HCT116 (cell line): ENCODE results near the gene CACNA1C. TPM values are rescaled to one million over a fixed set of nuclear protein-coding genes. Genes with fewer than 3 reads are reported as not detected.

Experiments used
- ATAC-seq: fragments of 200-7000 bp; cut with Tn5 transposase; 2 replicates; pipeline ENCODE4 v1.9.1; 2020; ENCODE audit warnings: mild to moderate bottlenecking, moderate library complexity
- BruUV-seq: library from RNA; stranded (reverse); fragments of 400-500 nt; replicated peaks from 2 replicates; lab custom pipeline; 2021; lab: Mats Ljungman, UMichigan
- CTCF ChIA-PET: fragments of 300-600 bp; sonication (Branson Sonifier 250); formaldehyde crosslinking; loops from one replicate; lab custom pipeline; 2021; ENCODE audit warnings: antibody characterized with exemption; lab: Charles Lee
- POLR2A ChIA-PET: fragments of 300-600, 350-600 bp; sonication (Branson Sonifier 250); formaldehyde crosslinking; loops from one replicate; lab custom pipeline; 2021; ENCODE audit warnings: antibody characterized with exemption; lab: Charles Lee
- RAD21 ChIA-PET, 2 experiments: fragments of 300-600 bp; sonication (Branson Sonifier 250); formaldehyde crosslinking; loops; one replicate each; lab custom pipeline; 2023; ENCODE audit warnings: low total read pairs in 2 of 2; ENCODE audit not compliant: uncharacterized antibody in 2 of 2, unreplicated experiment in 2 of 2, low non-redundant PET in 1 of 2; lab: Charles Lee
- DNase-seq: peaks from one replicate; pipeline ENCODE4 v3.0.0-alpha.2; 2010; ENCODE audit warnings: low read depth, low spot score
- H2AFZ ChIP-seq: fragments of 200-600 bp; shearing (Covaris generic), sonication (generic); 2 replicates; pipeline ENCODE4 v1.6.1; 2017; ENCODE audit warnings: low read depth, mixed run types, mixed read lengths, antibody characterized with exemption, low read length; ENCODE audit not compliant: poor library complexity, severe bottlenecking
- H3K27ac ChIP-seq: 2 replicates; pipeline ENCODE4 v1.5.1; 2012; ENCODE audit warnings: low read depth, low read length
- H3K27me3 ChIP-seq: fragments of 200-600 bp; sonication (generic); 2 replicates; pipeline ENCODE4 v1.6.1; 2016; ENCODE audit warnings: mixed run types, low read length, mixed read lengths; ENCODE audit not compliant: insufficient read depth
- H3K36me3 ChIP-seq, 2 experiments: fragments of 200-500 bp in 1 of 2; fragments of 200-600 bp in 1 of 2; sonication (Bioruptor generic) in 1 of 2; sonication (generic) in 1 of 2; 2 replicates each; pipeline versions ENCODE4 v1.5.1 to v1.6.1; 2014 to 2016; ENCODE audit warnings: low read length in 2 of 2, inconsistent platforms in 1 of 2, mixed read lengths in 1 of 2, mixed run types in 1 of 2; ENCODE audit not compliant: insufficient read depth in 2 of 2, control insufficient read depth in 1 of 2
- H3K4me1 ChIP-seq, 2 experiments: fragments of 200-600 bp in 1 of 2; sonication (generic) in 1 of 2; 2 replicates each; pipeline versions ENCODE4 v1.5.1 to v1.6.1; 2012 to 2017; ENCODE audit warnings: low read length in 2 of 2, inconsistent platforms in 1 of 2, mild to moderate bottlenecking in 1 of 2, mixed read lengths in 1 of 2, mixed run types in 1 of 2, moderate library complexity in 1 of 2; ENCODE audit not compliant: insufficient read depth in 2 of 2, control insufficient read depth in 1 of 2
- H3K4me2 ChIP-seq: fragments of 200-600 bp; sonication (generic); 2 replicates; pipeline ENCODE4 v1.6.1; 2017; ENCODE audit warnings: mixed run types, low read length, mixed read lengths
- H3K4me3 ChIP-seq, 2 experiments: fragments of 200-600 bp in 1 of 2; sonication (generic) in 1 of 2; replicated peaks in 1 of 2; 2 replicates each; pipeline ENCODE4 v1.5.1; 2011 to 2016; ENCODE audit warnings: low read length in 2 of 2, control low read depth in 1 of 2, low read depth in 1 of 2, mild to moderate bottlenecking in 1 of 2, mixed read lengths in 1 of 2, mixed run types in 1 of 2
- H3K79me2 ChIP-seq: fragments of 200-600 bp; sonication (generic); 2 replicates; pipeline ENCODE4 v1.6.1; 2017; ENCODE audit warnings: mild to moderate bottlenecking, mixed run types, low read length, moderate library complexity, mixed read lengths; ENCODE audit not compliant: insufficient read depth
- H3K9ac ChIP-seq: fragments of 200-600 bp; sonication (generic); 2 replicates; pipeline ENCODE4 v1.6.1; 2016; ENCODE audit warnings: low read length, mixed read lengths
- H3K9me2 ChIP-seq: fragments of 200-600 bp; sonication (generic), shearing (Covaris generic); 2 replicates; pipeline ENCODE4 v1.6.1; 2017; ENCODE audit warnings: mixed run types, mild to moderate bottlenecking, moderate library complexity; ENCODE audit not compliant: insufficient read depth
- H3K9me3 ChIP-seq, 2 experiments: fragments of 200-500 bp in 1 of 2; fragments of 200-600 bp in 1 of 2; sonication (Bioruptor generic) in 1 of 2; sonication (generic) in 1 of 2; 2 replicates each; pipeline ENCODE4 v1.6.1; 2014 to 2017; ENCODE audit warnings: low read length in 2 of 2, mixed read lengths in 2 of 2, inconsistent platforms in 1 of 2, low read depth in 1 of 2, mild to moderate bottlenecking in 1 of 2, mixed run types in 1 of 2, moderate library complexity in 1 of 2; ENCODE audit not compliant: control insufficient read depth in 1 of 2, insufficient read depth in 1 of 2
- H4K20me1 ChIP-seq: fragments of 200-600 bp; sonication (generic), shearing (Covaris generic); 2 replicates; pipeline ENCODE4 v1.6.1; 2017; ENCODE audit warnings: mixed run types, mild to moderate bottlenecking, moderate library complexity; ENCODE audit not compliant: insufficient read depth
- CBX3 ChIP-seq: IDR thresholded peaks from 2 replicates; pipeline ENCODE4 v1.6.1; 2012; ENCODE audit warnings: low read depth
- EZH2 ChIP-seq: fragments of 200-600 bp; sonication (generic); IDR thresholded peaks from 2 replicates; pipeline ENCODE4 v1.6.1; 2017; ENCODE audit warnings: antibody characterized with exemption, mixed run types
- JUND ChIP-seq: IDR thresholded peaks from 2 replicates; pipeline ENCODE4 v1.6.1; 2012
- POLR2A ChIP-seq: IDR thresholded peaks from 2 replicates; pipeline ENCODE4 v1.7.0; 2011; ENCODE audit warnings: borderline replicate concordance; ENCODE audit not compliant: insufficient read depth, insufficient read length; ENCODE audit errors: extremely low read depth
- POLR2AphosphoS5 ChIP-seq: IDR thresholded peaks from 2 replicates; pipeline ENCODE4 v1.6.1; 2011; ENCODE audit warnings: mild to moderate bottlenecking, low read depth, low read length, moderate library complexity
- RAD21 ChIP-seq: IDR thresholded peaks from 2 replicates; pipeline ENCODE4 v1.6.1; 2012; ENCODE audit warnings: low read depth, mild to moderate bottlenecking
- SIN3A ChIP-seq: IDR thresholded peaks from 2 replicates; pipeline ENCODE4 v1.6.1; 2012; ENCODE audit warnings: low read depth
- SP1 ChIP-seq: IDR thresholded peaks from 2 replicates; pipeline ENCODE4 v1.6.1; 2012; ENCODE audit warnings: low read depth
- SRF ChIP-seq: IDR thresholded peaks from 2 replicates; pipeline ENCODE4 v1.6.1; 2012; ENCODE audit warnings: low read depth
- TCF7L2 ChIP-seq: IDR thresholded peaks from 2 replicates; pipeline ENCODE4 v1.7.0; 2011; ENCODE audit warnings: borderline replicate concordance, inconsistent platforms; ENCODE audit not compliant: insufficient read depth, insufficient read length; ENCODE audit errors: extremely low read depth
- YY1 ChIP-seq: IDR thresholded peaks from 2 replicates; pipeline ENCODE4 v1.6.1; 2011; ENCODE audit warnings: low read length, low read depth, moderate library complexity, mild to moderate bottlenecking; ENCODE audit not compliant: insufficient replicate concordance; ENCODE audit errors: extremely low read depth
- ZBTB33 ChIP-seq: IDR thresholded peaks from 2 replicates; pipeline ENCODE4 v1.6.1; 2011; ENCODE audit warnings: mild to moderate bottlenecking, low read length, moderate library complexity; ENCODE audit not compliant: insufficient replicate concordance; ENCODE audit errors: extremely low read depth
- ZNF274 ChIP-seq: fragments of 200-500 bp; sonication (Bioruptor generic); IDR thresholded peaks from 2 replicates; pipeline ENCODE4 v1.6.1; 2014; ENCODE audit warnings: mild to moderate bottlenecking, low read depth, low read length, inconsistent platforms
- intact Hi-C: fragments of 100-400 bp; cut with micrococcal nuclease; formaldehyde crosslinking; loops from 2 replicates; pipeline ENCODE4 v1.10.0; 2022
- total RNA-seq: library from RNA; stranded (reverse); gene quantifications from one replicate; pipeline ENCODE4 v1.2.1, GENCODE V29; 2021; ENCODE audit not compliant: unreplicated experiment
- TF ChIP-seq, protein P1 (sequence below), 3 experiments: fragments of 200-600 bp in 1 of 3; sonication (generic) in 1 of 3; IDR thresholded peaks in 2 of 3; conservative IDR thresholded peaks in 1 of 3; 2 replicates each; pipeline ENCODE4 v1.5.1; 2012 to 2017; ENCODE audit warnings: low read depth in 2 of 3, low read length in 2 of 3, antibody characterized with exemption in 1 of 3, borderline replicate concordance in 1 of 3, control low read depth in 1 of 3, mild to moderate bottlenecking in 1 of 3, mixed read lengths in 1 of 3, mixed run types in 1 of 3, moderate library complexity in 1 of 3; ENCODE audit not compliant: insufficient read depth in 1 of 3
- TF ChIP-seq, protein P2 (sequence below): IDR thresholded peaks from 2 replicates; pipeline ENCODE4 v1.6.1; 2012
- TF ChIP-seq, protein P3 (sequence below): IDR thresholded peaks from 2 replicates; pipeline ENCODE4 v1.6.1; 2012; ENCODE audit warnings: low read depth

Gene CACNA1C
- total RNA-seq, 1 experiment from 2014 or later = 0.05 TPM

DNA sequence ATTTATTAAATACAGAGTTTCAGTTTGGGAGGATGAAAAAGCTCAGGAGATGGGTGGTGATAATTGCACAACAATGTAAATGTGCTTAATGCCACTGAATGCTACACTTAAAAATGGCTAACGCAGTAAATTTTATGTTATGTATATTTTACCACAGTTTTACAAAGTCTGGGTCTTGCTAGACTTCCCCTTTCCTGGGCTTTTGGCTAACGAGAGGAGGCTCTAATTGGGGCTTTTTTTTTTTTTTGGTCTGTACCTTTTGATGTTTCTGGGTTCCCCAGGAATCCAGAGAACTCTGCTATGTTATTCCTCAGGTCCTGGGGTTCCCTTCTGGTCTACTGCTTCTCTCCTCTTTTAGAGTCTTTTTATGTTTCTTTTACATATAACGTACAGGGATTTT lies 355.5 kb downstream of the CACNA1C start (continued):
- no peak for TF ChIP-seq TCF7L2
- TF ChIP-seq POLR2AphosphoS5 = no peak

DNA sequence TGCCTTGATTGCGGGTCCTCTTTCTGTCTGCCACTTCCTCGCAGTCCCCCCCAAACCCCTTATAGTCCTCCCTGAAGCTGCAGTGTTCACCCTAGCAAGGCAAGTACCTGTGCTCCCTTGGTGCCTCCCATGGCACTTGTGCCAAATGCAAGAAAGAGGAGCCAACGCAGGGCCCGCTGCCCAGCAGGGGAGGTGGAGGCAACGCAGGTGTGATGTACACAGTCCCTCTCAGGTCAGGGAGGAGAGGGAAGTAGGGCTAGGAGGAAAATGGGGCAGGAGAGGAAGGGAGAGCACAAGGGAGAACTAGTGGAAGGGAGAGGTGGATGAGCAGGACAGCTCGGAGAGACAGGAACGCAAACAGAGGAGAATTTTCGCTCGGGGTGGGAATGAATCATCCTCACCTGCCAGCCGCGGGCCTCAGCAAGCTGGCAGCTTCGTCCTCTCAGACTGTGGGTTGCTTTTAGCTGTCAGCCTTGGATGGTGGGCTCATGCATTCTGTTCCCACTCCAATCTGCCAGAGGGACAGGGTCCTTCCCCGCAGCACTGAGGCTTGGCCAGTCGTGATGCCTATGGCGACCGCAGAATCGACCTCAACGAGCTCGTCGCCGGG lies 357.0 kb downstream of the CACNA1C start:
- intact Hi-C loops = no loop called here
- H3K4me3 ChIP-seq = no peak overlapping the region
- no peak overlapping the region for H3K4me2 ChIP-seq
- no peak overlapping the region for H2AFZ ChIP-seq
- no TSS peak for BruUV-seq
- H4K20me1 ChIP-seq = no peaks in the 10 kb centered on the region
- RAD21 ChIA-PET = no interaction called here
- H3K36me3 ChIP-seq = no peaks in the 10 kb centered on the region
- no peak for DNase-seq
- H3K9ac ChIP-seq = no peak overlapping the region
- no peak for ATAC-seq
- no peak overlapping the region for H3K27ac ChIP-seq
- H3K9me3 ChIP-seq = no peaks in the 10 kb centered on the region
- POLR2A ChIA-PET = no interaction called here
- no peaks in the 10 kb centered on the region for H3K9me2 ChIP-seq
- no peaks in the 10 kb centered on the region for H3K4me1 ChIP-seq
- CTCF ChIA-PET = no interaction called here
- no peaks in the 10 kb centered on the region for H3K79me2 ChIP-seq
- TF ChIP-seq ZBTB33 (no peak), POLR2AphosphoS5 (no peak), YY1 (no peak), SIN3A (no peak), SP1 (no peak), POLR2A (no peak), CBX3 (no peak), ZNF274 (no peak), RAD21 (no peak), SRF (no peak), TCF7L2 (no peak), JUND (no peak), EZH2 (no peak)
- TF ChIP-seq, protein P1, sequence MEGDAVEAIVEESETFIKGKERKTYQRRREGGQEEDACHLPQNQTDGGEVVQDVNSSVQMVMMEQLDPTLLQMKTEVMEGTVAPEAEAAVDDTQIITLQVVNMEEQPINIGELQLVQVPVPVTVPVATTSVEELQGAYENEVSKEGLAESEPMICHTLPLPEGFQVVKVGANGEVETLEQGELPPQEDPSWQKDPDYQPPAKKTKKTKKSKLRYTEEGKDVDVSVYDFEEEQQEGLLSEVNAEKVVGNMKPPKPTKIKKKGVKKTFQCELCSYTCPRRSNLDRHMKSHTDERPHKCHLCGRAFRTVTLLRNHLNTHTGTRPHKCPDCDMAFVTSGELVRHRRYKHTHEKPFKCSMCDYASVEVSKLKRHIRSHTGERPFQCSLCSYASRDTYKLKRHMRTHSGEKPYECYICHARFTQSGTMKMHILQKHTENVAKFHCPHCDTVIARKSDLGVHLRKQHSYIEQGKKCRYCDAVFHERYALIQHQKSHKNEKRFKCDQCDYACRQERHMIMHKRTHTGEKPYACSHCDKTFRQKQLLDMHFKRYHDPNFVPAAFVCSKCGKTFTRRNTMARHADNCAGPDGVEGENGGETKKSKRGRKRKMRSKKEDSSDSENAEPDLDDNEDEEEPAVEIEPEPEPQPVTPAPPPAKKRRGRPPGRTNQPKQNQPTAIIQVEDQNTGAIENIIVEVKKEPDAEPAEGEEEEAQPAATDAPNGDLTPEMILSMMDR (IDR thresholded peaks at IDR 0.05 in 2 of 3, conservative IDR thresholded peaks at IDR 0.05 in 1 of 3; ENCODE audit: borderline replicate concordance in 1 of 3, insufficient read depth in 1 of 3, low read depth in 2 of 3, low read length in 2 of 3) = no peak
- TF ChIP-seq, protein P2, sequence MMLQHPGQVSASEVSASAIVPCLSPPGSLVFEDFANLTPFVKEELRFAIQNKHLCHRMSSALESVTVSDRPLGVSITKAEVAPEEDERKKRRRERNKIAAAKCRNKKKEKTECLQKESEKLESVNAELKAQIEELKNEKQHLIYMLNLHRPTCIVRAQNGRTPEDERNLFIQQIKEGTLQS = no peak
- TF ChIP-seq, protein P3, sequence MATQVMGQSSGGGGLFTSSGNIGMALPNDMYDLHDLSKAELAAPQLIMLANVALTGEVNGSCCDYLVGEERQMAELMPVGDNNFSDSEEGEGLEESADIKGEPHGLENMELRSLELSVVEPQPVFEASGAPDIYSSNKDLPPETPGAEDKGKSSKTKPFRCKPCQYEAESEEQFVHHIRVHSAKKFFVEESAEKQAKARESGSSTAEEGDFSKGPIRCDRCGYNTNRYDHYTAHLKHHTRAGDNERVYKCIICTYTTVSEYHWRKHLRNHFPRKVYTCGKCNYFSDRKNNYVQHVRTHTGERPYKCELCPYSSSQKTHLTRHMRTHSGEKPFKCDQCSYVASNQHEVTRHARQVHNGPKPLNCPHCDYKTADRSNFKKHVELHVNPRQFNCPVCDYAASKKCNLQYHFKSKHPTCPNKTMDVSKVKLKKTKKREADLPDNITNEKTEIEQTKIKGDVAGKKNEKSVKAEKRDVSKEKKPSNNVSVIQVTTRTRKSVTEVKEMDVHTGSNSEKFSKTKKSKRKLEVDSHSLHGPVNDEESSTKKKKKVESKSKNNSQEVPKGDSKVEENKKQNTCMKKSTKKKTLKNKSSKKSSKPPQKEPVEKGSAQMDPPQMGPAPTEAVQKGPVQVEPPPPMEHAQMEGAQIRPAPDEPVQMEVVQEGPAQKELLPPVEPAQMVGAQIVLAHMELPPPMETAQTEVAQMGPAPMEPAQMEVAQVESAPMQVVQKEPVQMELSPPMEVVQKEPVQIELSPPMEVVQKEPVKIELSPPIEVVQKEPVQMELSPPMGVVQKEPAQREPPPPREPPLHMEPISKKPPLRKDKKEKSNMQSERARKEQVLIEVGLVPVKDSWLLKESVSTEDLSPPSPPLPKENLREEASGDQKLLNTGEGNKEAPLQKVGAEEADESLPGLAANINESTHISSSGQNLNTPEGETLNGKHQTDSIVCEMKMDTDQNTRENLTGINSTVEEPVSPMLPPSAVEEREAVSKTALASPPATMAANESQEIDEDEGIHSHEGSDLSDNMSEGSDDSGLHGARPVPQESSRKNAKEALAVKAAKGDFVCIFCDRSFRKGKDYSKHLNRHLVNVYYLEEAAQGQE = no peak
- peaks cover 36% of the 10 kb centered on the region for H3K27me3 ChIP-seq
